Measurements from ENCODE around the gene CDH4. TPM values are rescaled to one million over a fixed set of nuclear protein-coding genes. Genes with fewer than 3 reads are reported as not detected.

The CDH4 gene
- total RNA-seq, 1 donor from 2014 or later = 0.99 TPM

GRCh38 chr20:61746781-61747180 lies 494.7 kb downstream of the CDH4 start:
- Mint-ChIP-seq H3K4me3 (ENCODE audit: unreplicated experiment) (no peak overlapping the region), H3K27me3 (ENCODE audit: low read depth) (peaks cover 7% of the 10 kb centered on the region), H3K27ac (ENCODE audit: unreplicated experiment) (no peak overlapping the region), H3K4me1 (ENCODE audit: low read depth) (peaks cover 34% of the 10 kb centered on the region), H3K36me3 (ENCODE audit: low read depth) (no peaks in the 10 kb centered on the region), H3K9me3 (ENCODE audit: low read depth) (peaks cover 14% of the 10 kb centered on the region)
- peak; percentile 81 for DNase-seq (ENCODE audit: low spot score)
- no peak for TF ChIP-seq CTCF (IDR thresholded peaks at IDR 0.05)

GRCh38 chr20:61748376-61748775 lies 496.3 kb downstream of the CDH4 start:
- DNase-seq (ENCODE audit: low spot score) = no peak
- Mint-ChIP-seq H3K27me3 (ENCODE audit: low read depth) (no peaks in the 10 kb centered on the region), H3K36me3 (ENCODE audit: low read depth) (no peaks in the 10 kb centered on the region), H3K27ac (ENCODE audit: unreplicated experiment) (no peak overlapping the region), H3K4me1 (ENCODE audit: low read depth) (peaks cover 39% of the 10 kb centered on the region), H3K9me3 (ENCODE audit: low read depth) (peaks cover 14% of the 10 kb centered on the region), H3K4me3 (ENCODE audit: unreplicated experiment) (no peak overlapping the region)
- no peak for TF ChIP-seq CTCF (IDR thresholded peaks at IDR 0.05)

- Mint-ChIP-seq H3K4me1 (ENCODE audit: low read depth) (peaks cover 44% of the 10 kb centered on the region), H3K27me3 (ENCODE audit: low read depth) (no peaks in the 10 kb centered on the region), H3K36me3 (ENCODE audit: low read depth) (no peaks in the 10 kb centered on the region), H3K9me3 (ENCODE audit: low read depth) (peaks cover 14% of the 10 kb centered on the region), H3K27ac (ENCODE audit: unreplicated experiment) (no peak overlapping the region), H3K4me3 (ENCODE audit: unreplicated experiment) (no peak overlapping the region)
- DNase-seq (ENCODE audit: low spot score) = peak; percentile 24
- no peak for TF ChIP-seq CTCF (IDR thresholded peaks at IDR 0.05)
Observed at GRCh38 chr20:61749406-61750075, 497.5 kb downstream of the CDH4 start.

GRCh38 chr20:61750093-61750492 lies 498.0 kb downstream of the CDH4 start:
- no peak overlapping the region for H3K4me3 Mint-ChIP-seq (ENCODE audit: unreplicated experiment)
- peaks cover 14% of the 10 kb centered on the region for H3K9me3 Mint-ChIP-seq (ENCODE audit: low read depth)
- H3K36me3 Mint-ChIP-seq (ENCODE audit: low read depth) = no peaks in the 10 kb centered on the region
- H3K4me1 Mint-ChIP-seq (ENCODE audit: low read depth) = peaks cover 39% of the 10 kb centered on the region
- H3K27ac Mint-ChIP-seq (ENCODE audit: unreplicated experiment) = no peak overlapping the region
- no peaks in the 10 kb centered on the region for H3K27me3 Mint-ChIP-seq (ENCODE audit: low read depth)
- no peak for DNase-seq (ENCODE audit: low spot score)
- no peak for TF ChIP-seq CTCF (IDR thresholded peaks at IDR 0.05)

DNA sequence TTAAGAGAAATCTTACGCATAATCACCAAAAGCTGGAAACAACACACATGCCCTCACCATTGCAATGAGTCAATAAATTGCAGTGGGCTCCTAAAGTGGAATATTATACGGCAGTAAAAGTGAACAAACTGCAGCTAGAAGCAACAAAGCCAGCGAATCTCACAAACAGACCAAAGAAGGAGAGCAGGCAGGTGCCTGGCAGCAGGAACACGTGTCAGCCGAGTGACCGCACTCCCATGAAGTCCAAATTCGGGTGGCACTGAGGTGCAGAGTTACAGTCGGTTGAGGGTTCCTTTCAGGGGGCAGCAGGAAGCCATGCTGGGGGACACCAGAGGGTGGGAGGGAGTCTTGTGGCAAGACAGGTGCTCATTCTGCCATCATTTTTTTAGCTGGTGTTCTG lies 500.5 kb downstream of the CDH4 start:
- no peak overlapping the region for H3K27ac Mint-ChIP-seq (ENCODE audit: unreplicated experiment)
- peaks cover 32% of the 10 kb centered on the region for H3K4me1 Mint-ChIP-seq (ENCODE audit: low read depth)
- no peak overlapping the region for H3K4me3 Mint-ChIP-seq (ENCODE audit: unreplicated experiment)
- no peaks in the 10 kb centered on the region for H3K36me3 Mint-ChIP-seq (ENCODE audit: low read depth)
- no peaks in the 10 kb centered on the region for H3K27me3 Mint-ChIP-seq (ENCODE audit: low read depth)
- no peak for TF ChIP-seq CTCF (IDR thresholded peaks at IDR 0.05)
- peak; percentile 54 for DNase-seq (ENCODE audit: low spot score)
- peaks cover 12% of the 10 kb centered on the region for H3K9me3 Mint-ChIP-seq (ENCODE audit: low read depth)
